IPS-18c (cell line): ENCODE results near the gene SUPT5H.

Experiments
- H3K4me3 ChIP-seq: 2 replicates; pipeline ENCODE4 v1.7.0; 2013; ENCODE audit warnings: low read depth, mild to moderate bottlenecking, low read length, moderate library complexity; ENCODE audit not compliant: insufficient read depth
- H3K9me3 ChIP-seq: one replicate; pipeline ENCODE4 v1.6.1; 2013; ENCODE audit warnings: mild to moderate bottlenecking, low read length, moderate library complexity; ENCODE audit not compliant: control insufficient read depth, insufficient read depth

SUPT5H gene

GRCh38 chr19:39407660-39408391 is 37.6 kb upstream of the SUPT5H start:
- Histone ChIP-seq H3K4me3 (peak overlapping the region; percentile 84), H3K9me3 (no peaks in the 10 kb centered on the region)

DNA sequence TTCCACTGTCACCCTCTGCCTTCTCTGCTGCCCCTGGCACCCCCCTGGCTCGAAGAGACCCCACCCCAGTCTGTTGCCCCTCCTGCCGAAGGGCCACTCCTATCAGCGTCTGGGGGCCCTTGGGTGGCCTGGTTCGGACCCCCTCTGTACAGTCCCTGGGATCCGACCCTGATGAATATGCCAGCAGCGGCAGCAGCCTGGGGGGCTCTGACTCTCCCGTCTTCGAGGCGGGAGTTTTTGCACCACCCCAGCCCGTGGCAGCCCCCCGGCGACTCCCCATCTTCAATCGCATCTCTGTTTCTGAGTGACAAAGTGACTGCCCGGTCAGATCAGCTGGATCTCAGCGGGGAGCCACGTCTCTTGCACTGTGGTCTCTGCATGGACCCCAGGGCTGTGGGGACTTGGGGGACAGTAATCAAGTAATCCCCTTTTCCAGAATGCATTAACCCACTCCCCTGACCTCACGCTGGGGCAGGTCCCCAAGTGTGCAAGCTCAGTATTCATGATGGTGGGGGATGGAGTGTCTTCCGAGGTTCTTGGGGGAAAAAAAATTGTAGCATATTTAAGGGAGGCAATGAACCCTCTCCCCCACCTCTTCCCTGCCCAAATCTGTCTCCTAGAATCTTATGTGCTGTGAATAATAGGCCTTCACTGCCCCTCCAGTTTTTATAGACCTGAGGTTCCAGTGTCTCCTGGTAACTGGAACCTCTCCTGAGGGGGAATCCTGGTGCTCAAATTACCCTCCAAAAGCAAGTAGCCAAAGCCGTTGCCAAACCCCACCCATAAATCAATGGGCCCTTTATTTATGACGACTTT is 36.8 kb upstream of the SUPT5H start:
- no peak overlapping the region; the same call in 1 of the 2 replicates for H3K4me3 ChIP-seq
- no peaks in the 10 kb centered on the region for H3K9me3 ChIP-seq

DNA sequence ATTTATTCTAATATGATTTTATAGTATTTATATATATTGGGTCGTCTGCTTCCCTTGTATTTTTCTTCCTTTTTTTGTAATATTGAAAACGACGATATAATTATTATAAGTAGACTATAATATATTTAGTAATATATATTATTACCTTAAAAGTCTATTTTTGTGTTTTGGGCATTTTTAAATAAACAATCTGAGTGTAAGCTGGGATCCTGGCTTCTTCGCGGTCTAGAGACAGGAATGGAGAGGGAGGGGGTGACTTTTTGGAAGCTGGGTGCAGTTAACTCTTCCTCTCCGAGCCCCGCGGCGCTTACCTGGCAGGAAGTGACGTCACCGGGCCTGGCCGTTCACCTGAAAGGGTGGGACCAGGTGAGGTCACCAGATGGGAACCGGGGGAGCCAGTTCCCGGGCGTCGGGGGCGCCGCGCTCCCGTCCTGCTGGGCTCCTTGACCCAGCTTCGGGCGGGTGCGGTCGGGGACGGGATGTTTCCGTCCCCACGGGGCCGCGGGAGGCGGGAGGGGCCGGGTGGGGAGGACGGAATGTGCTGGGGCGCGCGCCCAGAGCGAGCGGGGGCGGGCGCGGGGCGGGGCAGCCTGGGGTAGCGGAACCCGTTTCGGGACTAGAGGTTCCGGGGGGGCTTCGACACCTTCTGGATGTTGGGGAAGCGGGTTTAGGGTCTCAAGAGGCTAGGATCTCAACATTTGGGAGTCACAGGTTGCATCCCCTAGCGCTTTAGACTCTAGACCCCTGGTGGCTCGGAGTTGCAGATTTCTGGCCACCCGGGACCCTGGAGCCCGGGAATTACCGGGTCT is 36.0 kb upstream of the SUPT5H start:
- H3K9me3 ChIP-seq = no peaks in the 10 kb centered on the region
- peak overlapping the region; percentile 51 for H3K4me3 ChIP-seq

DNA sequence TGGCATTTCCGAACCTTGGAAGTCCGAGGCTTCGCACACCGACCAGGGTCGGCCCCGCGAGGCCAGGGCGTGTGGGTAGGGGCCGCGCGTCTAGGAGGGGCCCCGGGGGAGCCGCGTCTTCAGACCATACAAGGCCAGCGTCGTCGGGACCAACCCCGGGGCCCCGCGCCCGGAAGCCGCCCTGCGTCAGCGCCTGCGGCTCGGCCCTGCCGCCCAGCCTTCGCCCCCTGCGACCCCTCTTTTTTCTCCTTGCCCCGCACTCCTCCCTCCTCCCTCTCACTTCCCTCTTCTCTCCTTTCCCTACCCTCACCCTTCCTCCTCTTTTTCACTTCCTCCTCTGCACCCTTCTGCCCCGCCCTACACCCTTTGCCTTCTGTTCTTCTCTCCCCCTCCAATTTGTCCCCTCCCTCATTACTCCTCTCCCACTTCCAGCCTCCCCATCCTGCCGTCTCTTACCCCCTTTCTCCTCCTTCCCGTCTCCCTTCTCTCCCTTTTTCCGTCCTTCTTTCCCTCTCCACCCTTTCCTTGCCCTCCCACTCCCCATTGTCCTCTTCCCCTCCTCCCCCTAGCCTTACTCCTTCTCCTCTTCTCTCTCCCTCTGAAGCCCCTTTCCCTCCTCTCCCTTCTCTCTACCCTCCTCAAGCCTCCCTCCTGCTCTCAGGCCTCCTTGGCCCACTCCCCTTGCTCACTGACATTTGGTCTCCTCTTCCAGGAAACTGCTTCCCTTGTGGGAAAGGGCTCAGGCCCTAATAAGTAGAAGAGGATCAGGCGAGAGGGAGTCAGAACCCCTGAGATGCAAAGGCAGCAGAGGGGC is 35.2 kb upstream of the SUPT5H start:
- no peaks in the 10 kb centered on the region for H3K9me3 ChIP-seq
- peak overlapping the region; percentile 51 for H3K4me3 ChIP-seq

- H3K9me3 ChIP-seq = no peaks in the 10 kb centered on the region
- H3K4me3 ChIP-seq = peak overlapping the region; percentile 51
Observed at GRCh38 chr19:39410831-39411080, 34.6 kb upstream of the SUPT5H start.

DNA sequence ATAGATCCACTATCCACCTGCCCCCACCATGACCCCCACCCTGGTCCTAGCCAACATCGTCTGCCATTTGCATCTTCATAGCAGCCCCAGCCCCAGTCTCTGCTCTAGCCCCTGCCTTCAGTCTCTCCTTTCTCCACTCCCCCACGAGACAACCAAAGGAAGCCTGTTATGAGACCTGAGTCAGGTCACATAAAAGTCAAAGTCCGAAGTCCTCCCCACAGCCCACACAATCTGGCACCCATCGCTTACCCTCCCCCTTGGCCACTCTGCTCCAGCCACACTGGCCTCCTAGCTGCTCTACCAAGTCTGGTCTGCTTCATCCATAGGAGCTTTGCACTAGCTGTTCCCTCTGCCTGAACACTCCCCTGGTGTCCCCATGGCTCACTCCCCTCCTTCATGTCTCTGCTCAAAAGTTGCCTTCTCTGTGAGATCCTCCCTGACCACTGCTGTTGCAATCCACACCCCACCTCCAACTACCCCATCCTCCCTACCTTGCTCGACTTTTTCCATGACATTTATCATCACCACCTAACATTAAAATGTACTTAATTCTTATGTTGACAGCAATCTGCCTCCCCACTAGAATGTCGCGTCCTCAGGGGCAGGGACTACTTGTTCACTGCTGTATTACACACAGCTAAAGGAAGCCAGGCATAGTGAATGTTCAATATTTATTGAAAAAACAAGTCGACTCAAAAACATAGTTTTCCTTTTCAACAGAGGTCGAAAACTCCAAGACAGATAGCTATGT is 34.1 kb upstream of the SUPT5H start:
- H3K9me3 ChIP-seq = no peaks in the 10 kb centered on the region
- peak overlapping the region; percentile 51 for H3K4me3 ChIP-seq

GRCh38 chr19:39411832-39412099 is 33.6 kb upstream of the SUPT5H start:
- Histone ChIP-seq H3K9me3 (no peaks in the 10 kb centered on the region), H3K4me3 (peak overlapping the region; percentile 35; the same call in 1 of the 2 replicates)

GRCh38 chr19:39412100-39412866 is 33.1 kb upstream of the SUPT5H start, which contains the start of gene PLEKHG2:
Gene PLEKHG2 (plus strand): TSS chr19:39412669. CDS start chr19:39414087, 1,418 bp downstream.
- H3K4me3 ChIP-seq = peak within 1 kb of the TSS; percentile 96

GRCh38 chr19:39412867-39413271 is 32.5 kb upstream of the SUPT5H start:
- Histone ChIP-seq H3K9me3 (no peaks in the 10 kb centered on the region), H3K4me3 (peak overlapping the region; percentile 96)

More at GRCh38 chr19:39412100-39412866, 33.1 kb upstream of the SUPT5H start, which contains the start of gene PLEKHG2:
- no peaks in the 10 kb centered on the region for H3K9me3 ChIP-seq

DNA sequence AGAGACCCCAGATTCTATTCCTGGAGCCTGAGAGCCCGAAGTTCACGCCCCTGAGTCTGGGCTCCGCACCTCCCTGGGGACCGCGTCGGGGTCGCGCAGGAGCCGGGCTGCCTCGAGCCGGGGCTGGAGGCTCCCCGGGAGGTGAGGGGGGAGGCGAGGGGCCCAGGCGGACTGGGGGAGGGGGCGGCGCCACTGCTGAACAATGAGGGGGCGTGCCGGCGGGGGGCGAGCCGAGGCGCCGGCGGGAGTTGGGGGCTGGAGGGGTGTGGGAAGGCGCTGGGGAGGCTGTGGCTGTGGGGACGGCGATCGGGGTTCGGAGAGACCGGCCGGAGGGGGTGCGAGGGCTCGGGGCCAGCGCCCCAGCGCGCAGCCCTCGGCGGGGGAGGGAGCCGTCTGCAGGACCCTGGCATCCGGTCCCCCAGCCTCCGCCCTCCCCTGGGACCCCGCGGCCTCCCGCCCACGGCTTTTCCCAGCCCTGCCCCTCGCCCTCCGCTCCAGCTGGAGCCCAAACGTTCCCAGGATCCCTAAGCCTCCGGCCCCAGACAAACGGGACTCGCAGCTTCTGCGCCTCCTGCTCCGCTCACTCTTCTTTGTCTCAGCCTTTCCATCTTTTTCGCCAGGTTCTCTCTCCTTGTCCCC is 32.0 kb upstream of the SUPT5H start:
- peak overlapping the region; percentile 96 for H3K4me3 ChIP-seq
- H3K9me3 ChIP-seq = no peaks in the 10 kb centered on the region

DNA sequence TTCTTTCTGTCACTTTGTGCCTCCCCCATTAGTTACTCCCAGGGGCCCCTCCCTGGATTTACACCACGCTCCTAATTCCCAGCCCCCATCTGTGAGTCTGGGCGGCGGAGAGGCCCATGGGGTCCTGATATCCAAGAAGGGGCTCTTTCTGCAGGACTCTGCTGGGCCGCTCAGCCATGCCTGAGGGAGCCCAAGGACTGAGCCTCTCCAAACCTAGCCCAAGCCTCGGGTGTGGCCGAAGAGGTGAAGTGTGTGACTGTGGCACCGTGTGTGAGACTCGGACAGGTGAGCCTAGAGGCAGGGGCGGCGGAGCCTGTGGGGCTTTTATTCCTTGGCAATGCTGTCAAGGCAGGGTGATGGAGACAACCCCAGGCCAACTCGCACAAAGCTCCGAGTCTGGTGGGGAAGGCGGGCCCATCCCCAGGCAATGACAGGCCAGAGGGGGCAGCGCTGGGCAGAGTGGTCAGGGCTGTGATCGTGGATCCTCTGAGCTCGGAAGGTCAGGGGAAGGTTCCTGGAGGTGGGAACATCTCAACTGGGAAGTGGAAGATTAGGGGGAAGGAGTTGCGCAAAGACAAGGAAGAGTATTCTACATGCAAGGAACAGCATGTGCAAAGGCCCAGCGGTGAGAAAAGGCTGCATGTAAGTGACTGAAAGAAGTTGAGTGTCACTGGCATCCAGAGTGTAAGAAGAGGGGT is 31.3 kb upstream of the SUPT5H start:
- H3K9me3 ChIP-seq = no peaks in the 10 kb centered on the region
- peak overlapping the region; percentile 96 for H3K4me3 ChIP-seq

GRCh38 chr19:39415111-39416046 is 30.0 kb upstream of the SUPT5H start:
- H3K4me3 ChIP-seq = peak overlapping the region; percentile 22; the same call in 1 of the 2 replicates
- H3K9me3 ChIP-seq = no peaks in the 10 kb centered on the region

- Histone ChIP-seq H3K9me3 (no peaks in the 10 kb centered on the region), H3K4me3 (no peak overlapping the region; the same call in 1 of the 2 replicates)
Observed at GRCh38 chr19:39416152-39417120, 28.9 kb upstream of the SUPT5H start.
